Ectodermal cell (in vitro differentiated cells): ENCODE data around the gene MCF2L2.

Experiments
- H3K27ac ChIP-seq: 2 replicates; pipeline ENCODE4 v1.7.0; 2013; ENCODE audit warnings: mild to moderate bottlenecking, low read depth, low read length; ENCODE audit not compliant: insufficient read depth, poor library complexity, severe bottlenecking
- H3K27me3 ChIP-seq: 2 replicates; pipeline ENCODE4 v1.7.0; 2013; ENCODE audit warnings: mild to moderate bottlenecking, low read length; ENCODE audit not compliant: insufficient read depth, control insufficient read depth, poor library complexity, severe bottlenecking
- H3K36me3 ChIP-seq: one replicate; pipeline ENCODE4 v1.7.0; 2013; ENCODE audit warnings: low read length; ENCODE audit not compliant: control insufficient read depth, insufficient read depth
- H3K4me1 ChIP-seq: one replicate; pipeline ENCODE4 v1.7.0; 2013; ENCODE audit warnings: low read length; ENCODE audit not compliant: control insufficient read depth, insufficient read depth
- H3K4me3 ChIP-seq: 2 replicates; pipeline ENCODE4 v1.7.0; 2013; ENCODE audit warnings: low read depth, low read length, control low read depth; ENCODE audit not compliant: insufficient read depth
- H3K9me3 ChIP-seq: 2 replicates; pipeline ENCODE4 v1.7.0; 2013; ENCODE audit warnings: mild to moderate bottlenecking, low read length, moderate library complexity; ENCODE audit not compliant: control insufficient read depth
- WGBS, 2 experiments: methylation state at CpG; one replicate each; pipeline ENCODE4 v1.1.7; 2013; ENCODE audit warnings: missing lambda C conversion rate in 2 of 2; 5-methylcytosine and 5-hydroxymethylcytosine counted together

The MCF2L2 gene

GRCh38 chr3:183329543-183329942 is 98.9 kb downstream of the MCF2L2 start:
- H3K4me3 ChIP-seq: no peak overlapping the region
- WGBS, 2 experiments: 91 to 100% methylated on average over 1 of the region's 1 CpG

GRCh38 chr3:183328823-183329222 is 99.6 kb downstream of the MCF2L2 start:
- Histone ChIP-seq H3K4me1 (no peaks in the 10 kb centered on the region), H3K9me3 (no peaks in the 10 kb centered on the region), H3K27ac (no peak overlapping the region), H3K36me3 (no peaks in the 10 kb centered on the region), H3K27me3 (no peaks in the 10 kb centered on the region), H3K4me3 (no peak overlapping the region)
- 87 to 100% methylated on average over 1 of the region's 1 CpG for WGBS, 2 experiments

More at GRCh38 chr3:183329543-183329942, 98.9 kb downstream of the MCF2L2 start:
- no peak overlapping the region for H3K27ac ChIP-seq
- no peaks in the 10 kb centered on the region for H3K4me1 ChIP-seq
- H3K9me3 ChIP-seq: no peaks in the 10 kb centered on the region
- no peaks in the 10 kb centered on the region for H3K27me3 ChIP-seq
- no peaks in the 10 kb centered on the region for H3K36me3 ChIP-seq

GRCh38 chr3:183328164-183328563 is 100.3 kb downstream of the MCF2L2 start:
- Histone ChIP-seq H3K36me3 (no peaks in the 10 kb centered on the region), H3K27me3 (no peaks in the 10 kb centered on the region)
- WGBS, 2 experiments: 89 to 100% methylated on average over 1 of the region's 1 CpG

GRCh38 chr3:183327343-183327742 is 101.1 kb downstream of the MCF2L2 start:
- 92 to 96% methylated on average over 5 of the region's 5 CpGs for WGBS, 2 experiments
- no peak overlapping the region for H3K4me3 ChIP-seq
- H3K27me3 ChIP-seq: no peaks in the 10 kb centered on the region
- no peaks in the 10 kb centered on the region for H3K9me3 ChIP-seq
- no peaks in the 10 kb centered on the region for H3K4me1 ChIP-seq
- H3K27ac ChIP-seq: no peak overlapping the region
- no peaks in the 10 kb centered on the region for H3K36me3 ChIP-seq

More at GRCh38 chr3:183328164-183328563, 100.3 kb downstream of the MCF2L2 start:
- Histone ChIP-seq H3K4me3 (no peak overlapping the region), H3K9me3 (no peaks in the 10 kb centered on the region), H3K27ac (no peak overlapping the region), H3K4me1 (no peaks in the 10 kb centered on the region)

GRCh38 chr3:183324083-183324482 is 104.3 kb downstream of the MCF2L2 start:
- no peaks in the 10 kb centered on the region for H3K27me3 ChIP-seq
- no peak overlapping the region for H3K27ac ChIP-seq
- H3K4me3 ChIP-seq: no peak overlapping the region
- WGBS, 2 experiments: 83 to 86% methylated on average over 5 of the region's 5 CpGs
- H3K4me1 ChIP-seq: no peaks in the 10 kb centered on the region
- H3K36me3 ChIP-seq: no peaks in the 10 kb centered on the region
- no peaks in the 10 kb centered on the region for H3K9me3 ChIP-seq

GRCh38 chr3:183319371-183319770 is 109.0 kb downstream of the MCF2L2 start:
- no peaks in the 10 kb centered on the region for H3K36me3 ChIP-seq
- no peak overlapping the region for H3K27ac ChIP-seq
- no peaks in the 10 kb centered on the region for H3K27me3 ChIP-seq
- H3K9me3 ChIP-seq: no peaks in the 10 kb centered on the region
- no peak overlapping the region for H3K4me3 ChIP-seq
- no peaks in the 10 kb centered on the region for H3K4me1 ChIP-seq

GRCh38 chr3:183318877-183319276 is 109.5 kb downstream of the MCF2L2 start:
- H3K27ac ChIP-seq: no peak overlapping the region
- no peaks in the 10 kb centered on the region for H3K9me3 ChIP-seq
- H3K36me3 ChIP-seq: no peaks in the 10 kb centered on the region
- no peaks in the 10 kb centered on the region for H3K4me1 ChIP-seq
- no peak overlapping the region for H3K4me3 ChIP-seq
- no peaks in the 10 kb centered on the region for H3K27me3 ChIP-seq
- 86 to 91% methylated on average over 4 to 5 of the region's 5 CpGs for WGBS, 2 experiments

- no peaks in the 10 kb centered on the region for H3K9me3 ChIP-seq
- WGBS, 2 experiments: 95 to 97% methylated on average over 10 of the region's 10 CpGs
- no peak overlapping the region for H3K4me3 ChIP-seq
- H3K4me1 ChIP-seq: no peaks in the 10 kb centered on the region
- H3K27ac ChIP-seq: no peak overlapping the region
- H3K36me3 ChIP-seq: no peaks in the 10 kb centered on the region
- no peaks in the 10 kb centered on the region for H3K27me3 ChIP-seq
These were observed 110.2 kb downstream of the MCF2L2 start for GRCh38 chr3:183317886-183318865.

- WGBS, 2 experiments: 95 to 96% methylated on average over 8 of the region's 8 CpGs
- H3K36me3 ChIP-seq: no peaks in the 10 kb centered on the region
These were observed 111.1 kb downstream of the MCF2L2 start for GRCh38 chr3:183317271-183317670.

GRCh38 chr3:183315739-183316138 is 112.7 kb downstream of the MCF2L2 start:
- Histone ChIP-seq H3K27me3 (no peaks in the 10 kb centered on the region), H3K9me3 (no peaks in the 10 kb centered on the region), H3K4me1 (no peaks in the 10 kb centered on the region), H3K36me3 (peaks cover 5% of the 10 kb centered on the region), H3K4me3 (no peak overlapping the region), H3K27ac (no peak overlapping the region)
- 95 to 96% methylated on average over 8 of the region's 8 CpGs for WGBS, 2 experiments

More at GRCh38 chr3:183317271-183317670, 111.1 kb downstream of the MCF2L2 start:
- Histone ChIP-seq H3K9me3 (no peaks in the 10 kb centered on the region), H3K4me3 (no peak overlapping the region), H3K27ac (no peak overlapping the region), H3K27me3 (no peaks in the 10 kb centered on the region), H3K4me1 (no peaks in the 10 kb centered on the region)
